ENCODE results near the gene RANBP17. TPM values are rescaled to one million over a fixed set of nuclear protein-coding genes. Genes with fewer than 3 reads are reported as not detected.

The RANBP17 gene
- total RNA-seq, 1 donor from 2014 or later, result 15.7 TPM

- no peaks in the 10 kb centered on the region for H3K4me1 Mint-ChIP-seq (ENCODE audit: unreplicated experiment)
- DNase-seq (ENCODE audit: extremely low spot score, unreplicated experiment), result no peak
- no peaks in the 10 kb centered on the region for H3K27me3 Mint-ChIP-seq (ENCODE audit: unreplicated experiment)
- no peak overlapping the region for H3K4me3 Mint-ChIP-seq (ENCODE audit: unreplicated experiment)
- H3K27ac Mint-ChIP-seq (ENCODE audit: unreplicated experiment), result no peak overlapping the region
- no peaks in the 10 kb centered on the region for H3K36me3 Mint-ChIP-seq (ENCODE audit: unreplicated experiment)
- no peak for TF ChIP-seq CTCF (IDR thresholded peaks at IDR 0.05)
- H3K9me3 Mint-ChIP-seq (ENCODE audit: unreplicated experiment), result no peaks in the 10 kb centered on the region
These were observed 282.1 kb downstream of the RANBP17 start for GRCh38 chr5:171143926-171144325.

- Mint-ChIP-seq H3K36me3 (ENCODE audit: unreplicated experiment) (no peaks in the 10 kb centered on the region), H3K9me3 (ENCODE audit: unreplicated experiment) (no peaks in the 10 kb centered on the region), H3K4me3 (ENCODE audit: unreplicated experiment) (no peak overlapping the region), H3K4me1 (ENCODE audit: unreplicated experiment) (no peaks in the 10 kb centered on the region), H3K27ac (ENCODE audit: unreplicated experiment) (no peak overlapping the region), H3K27me3 (ENCODE audit: unreplicated experiment) (no peaks in the 10 kb centered on the region)
- DNase-seq (ENCODE audit: extremely low spot score, unreplicated experiment), result no peak
- TF ChIP-seq CTCF (IDR thresholded peaks at IDR 0.05), result no peak
These were observed 287.5 kb downstream of the RANBP17 start for GRCh38 chr5:171149333-171149732.

GRCh38 chr5:171149772-171150171 is 288.0 kb downstream of the RANBP17 start:
- no peak for DNase-seq (ENCODE audit: extremely low spot score, unreplicated experiment)
- H3K4me3 Mint-ChIP-seq (ENCODE audit: unreplicated experiment), result no peak overlapping the region
- no peaks in the 10 kb centered on the region for H3K36me3 Mint-ChIP-seq (ENCODE audit: unreplicated experiment)
- no peaks in the 10 kb centered on the region for H3K4me1 Mint-ChIP-seq (ENCODE audit: unreplicated experiment)
- H3K27me3 Mint-ChIP-seq (ENCODE audit: unreplicated experiment), result no peaks in the 10 kb centered on the region
- H3K9me3 Mint-ChIP-seq (ENCODE audit: unreplicated experiment), result no peaks in the 10 kb centered on the region
- TF ChIP-seq CTCF (IDR thresholded peaks at IDR 0.05), result no peak
- no peak overlapping the region for H3K27ac Mint-ChIP-seq (ENCODE audit: unreplicated experiment)

DNA sequence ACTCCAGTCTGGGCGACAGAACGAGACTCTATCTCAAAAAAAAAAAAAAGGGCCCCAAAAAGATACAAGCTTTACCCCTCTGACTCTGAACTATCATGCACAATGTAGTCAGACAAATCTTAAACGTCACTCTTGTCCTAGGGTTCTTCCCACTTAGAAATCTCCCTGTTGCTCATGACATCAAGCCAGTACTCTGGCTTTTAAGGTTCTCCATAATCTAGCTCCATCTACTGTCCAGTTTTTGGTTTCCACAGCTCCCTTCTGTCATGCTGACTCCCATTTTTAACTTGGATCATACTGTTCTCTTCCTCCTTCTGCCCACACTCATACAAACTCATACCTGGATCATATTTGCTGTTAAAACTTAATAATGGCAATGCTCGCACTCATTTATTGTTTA is 290.6 kb downstream of the RANBP17 start:
- Mint-ChIP-seq H3K36me3 (ENCODE audit: unreplicated experiment) (no peaks in the 10 kb centered on the region), H3K9me3 (ENCODE audit: unreplicated experiment) (no peaks in the 10 kb centered on the region), H3K4me1 (ENCODE audit: unreplicated experiment) (peaks cover 12% of the 10 kb centered on the region), H3K4me3 (ENCODE audit: unreplicated experiment) (no peak overlapping the region), H3K27ac (ENCODE audit: unreplicated experiment) (no peak overlapping the region), H3K27me3 (ENCODE audit: unreplicated experiment) (no peaks in the 10 kb centered on the region)
- peak; percentile 49 for TF ChIP-seq CTCF (IDR thresholded peaks at IDR 0.05)
- no peak for DNase-seq (ENCODE audit: extremely low spot score, unreplicated experiment)

DNA sequence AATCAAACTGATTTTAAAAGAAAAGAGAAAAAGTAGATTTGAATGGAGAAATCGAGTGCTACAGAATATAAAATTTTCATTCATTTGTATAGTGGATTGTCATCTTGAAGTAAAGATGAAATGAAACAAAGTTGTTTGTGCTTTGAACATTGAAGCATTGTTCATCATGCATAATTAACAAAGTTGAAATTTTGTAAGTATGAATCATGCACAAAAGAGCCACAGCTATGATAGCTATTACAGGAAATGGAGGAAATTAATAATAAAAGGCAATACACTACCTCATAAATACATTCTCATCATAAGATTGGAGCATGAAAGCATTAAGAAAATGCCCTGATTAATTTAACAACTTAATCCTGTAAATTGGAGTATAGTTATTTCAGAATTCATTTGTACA is 293.8 kb downstream of the RANBP17 start:
- Mint-ChIP-seq H3K4me1 (ENCODE audit: unreplicated experiment) (peaks cover 12% of the 10 kb centered on the region), H3K27me3 (ENCODE audit: unreplicated experiment) (no peaks in the 10 kb centered on the region), H3K36me3 (ENCODE audit: unreplicated experiment) (no peaks in the 10 kb centered on the region), H3K4me3 (ENCODE audit: unreplicated experiment) (no peak overlapping the region), H3K9me3 (ENCODE audit: unreplicated experiment) (no peaks in the 10 kb centered on the region), H3K27ac (ENCODE audit: unreplicated experiment) (no peak overlapping the region)
- DNase-seq (ENCODE audit: extremely low spot score, unreplicated experiment), result no peak
- no peak for TF ChIP-seq CTCF (IDR thresholded peaks at IDR 0.05)

Measured in osteocyte (in vitro differentiated cells).